ENCODE measurements around the gene SERPING1.

GRCh38 chr11:57584341-57584740, 13.1 kb upstream of the SERPING1 start:
- TF ChIP-seq POLR2A (IDR thresholded peaks at IDR 0.05) = no peak
- TF ChIP-seq, protein P1, sequence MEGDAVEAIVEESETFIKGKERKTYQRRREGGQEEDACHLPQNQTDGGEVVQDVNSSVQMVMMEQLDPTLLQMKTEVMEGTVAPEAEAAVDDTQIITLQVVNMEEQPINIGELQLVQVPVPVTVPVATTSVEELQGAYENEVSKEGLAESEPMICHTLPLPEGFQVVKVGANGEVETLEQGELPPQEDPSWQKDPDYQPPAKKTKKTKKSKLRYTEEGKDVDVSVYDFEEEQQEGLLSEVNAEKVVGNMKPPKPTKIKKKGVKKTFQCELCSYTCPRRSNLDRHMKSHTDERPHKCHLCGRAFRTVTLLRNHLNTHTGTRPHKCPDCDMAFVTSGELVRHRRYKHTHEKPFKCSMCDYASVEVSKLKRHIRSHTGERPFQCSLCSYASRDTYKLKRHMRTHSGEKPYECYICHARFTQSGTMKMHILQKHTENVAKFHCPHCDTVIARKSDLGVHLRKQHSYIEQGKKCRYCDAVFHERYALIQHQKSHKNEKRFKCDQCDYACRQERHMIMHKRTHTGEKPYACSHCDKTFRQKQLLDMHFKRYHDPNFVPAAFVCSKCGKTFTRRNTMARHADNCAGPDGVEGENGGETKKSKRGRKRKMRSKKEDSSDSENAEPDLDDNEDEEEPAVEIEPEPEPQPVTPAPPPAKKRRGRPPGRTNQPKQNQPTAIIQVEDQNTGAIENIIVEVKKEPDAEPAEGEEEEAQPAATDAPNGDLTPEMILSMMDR (IDR thresholded peaks at IDR 0.05) = no peak

All from uterus (tissue), 2 donors.